COR-L47 (cell line): ENCODE data around the gene SYMPK.

Experiments used
- DNase-seq: peaks from one replicate; lab custom pipeline; 2025; lab: John Stamatoyannopoulos, UW

The SYMPK gene

GRCh38 chr19:45866400-45867176, 3.6 kb upstream of the SYMPK start:
- DNase-seq: no peak

- no peak for DNase-seq
These were observed 2.5 kb upstream of the SYMPK start for GRCh38 chr19:45865269-45865948.

GRCh38 chr19:45864629-45865082, 1.7 kb upstream of the SYMPK start:
- no peak for DNase-seq

GRCh38 chr19:45863840-45864628, 1.1 kb upstream of the SYMPK start, which contains the start of gene FOXA3:
TSS of gene FOXA3 (plus strand) at chr19:45864326. CDS start at chr19:45864457, 131 bp downstream.
- DNase-seq: peak; percentile 37

GRCh38 chr19:45863335-45863839, 440 bp upstream of the SYMPK start:
- DNase-seq: no peak

GRCh38 chr19:45862271-45862563, 730 bp downstream of the SYMPK start:
- no peak for DNase-seq

GRCh38 chr19:45860359-45861259, 2.3 kb downstream of the SYMPK start:
- DNase-seq: no peak

GRCh38 chr19:45854167-45854778, 8.7 kb downstream of the SYMPK start:
- no peak for DNase-seq

- no peak for DNase-seq
These were observed 10.0 kb downstream of the SYMPK start for GRCh38 chr19:45852983-45853382.

- DNase-seq: no peak
These were observed 10.7 kb downstream of the SYMPK start for GRCh38 chr19:45852145-45852750.

- DNase-seq: no peak
These were observed 14.0 kb downstream of the SYMPK start for GRCh38 chr19:45848922-45849321.

GRCh38 chr19:45847663-45848062, 15.3 kb downstream of the SYMPK start:
- DNase-seq: no peak

GRCh38 chr19:45842198-45842597, 20.7 kb downstream of the SYMPK start:
- no peak for DNase-seq

GRCh38 chr19:45834970-45835369, 28.0 kb downstream of the SYMPK start:
- no peak for DNase-seq

GRCh38 chr19:45828945-45829344, 34.0 kb downstream of the SYMPK start:
- no peak for DNase-seq

GRCh38 chr19:45828523-45828922, 34.4 kb downstream of the SYMPK start:
- DNase-seq: no peak

GRCh38 chr19:45827459-45828093, 35.4 kb downstream of the SYMPK start:
- DNase-seq: no peak

GRCh38 chr19:45826934-45827333, 36.0 kb downstream of the SYMPK start:
- no peak for DNase-seq

GRCh38 chr19:45825917-45826893, 36.7 kb downstream of the SYMPK start:
- no peak for DNase-seq
